ENCODE measurements around the gene YDJC.

DNA sequence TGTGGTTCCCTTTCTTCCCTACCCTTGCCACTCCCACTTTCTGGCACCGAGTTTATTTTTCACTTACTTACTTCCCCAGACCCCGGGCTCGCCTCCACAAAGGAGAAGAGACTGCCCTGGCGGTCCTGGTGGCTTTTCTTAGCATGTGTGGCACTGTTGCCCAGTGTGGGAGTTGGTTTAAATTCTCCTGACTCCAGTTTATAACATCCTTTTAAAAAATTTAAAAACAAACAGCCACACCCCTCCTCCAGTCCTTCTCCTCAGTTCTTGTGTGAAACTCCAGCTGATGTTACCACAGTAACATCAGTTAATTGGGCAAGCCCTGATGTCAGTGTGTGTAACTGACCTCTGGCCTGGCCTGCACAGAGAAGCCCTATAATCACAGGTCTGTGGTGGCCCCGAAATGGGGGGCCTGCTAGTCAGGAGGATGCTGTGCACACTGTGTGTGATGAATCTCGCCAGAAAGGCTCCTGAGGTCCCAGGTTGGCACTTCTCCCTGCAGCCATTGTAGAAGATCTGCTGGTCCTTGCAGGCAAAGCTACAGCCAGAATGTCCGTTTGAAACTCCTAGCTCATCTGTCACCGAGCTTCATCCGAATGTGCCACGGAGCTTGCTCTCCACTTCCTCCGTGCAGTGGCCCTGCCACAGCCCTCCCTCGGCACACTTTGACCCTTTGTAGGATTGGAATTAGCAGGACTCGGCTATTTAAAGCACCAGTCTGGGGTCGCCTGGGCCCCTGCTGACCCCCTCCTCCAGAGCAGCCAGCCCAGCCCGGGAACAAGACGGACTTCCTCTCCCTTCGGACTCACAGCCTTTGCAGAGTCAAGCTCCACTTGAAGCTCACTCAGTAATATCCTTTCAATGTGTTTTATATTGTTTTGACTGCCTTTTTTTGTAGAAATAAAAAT is 7.6 kb downstream of the YDJC start:
- TF ChIP-seq, protein P1, sequence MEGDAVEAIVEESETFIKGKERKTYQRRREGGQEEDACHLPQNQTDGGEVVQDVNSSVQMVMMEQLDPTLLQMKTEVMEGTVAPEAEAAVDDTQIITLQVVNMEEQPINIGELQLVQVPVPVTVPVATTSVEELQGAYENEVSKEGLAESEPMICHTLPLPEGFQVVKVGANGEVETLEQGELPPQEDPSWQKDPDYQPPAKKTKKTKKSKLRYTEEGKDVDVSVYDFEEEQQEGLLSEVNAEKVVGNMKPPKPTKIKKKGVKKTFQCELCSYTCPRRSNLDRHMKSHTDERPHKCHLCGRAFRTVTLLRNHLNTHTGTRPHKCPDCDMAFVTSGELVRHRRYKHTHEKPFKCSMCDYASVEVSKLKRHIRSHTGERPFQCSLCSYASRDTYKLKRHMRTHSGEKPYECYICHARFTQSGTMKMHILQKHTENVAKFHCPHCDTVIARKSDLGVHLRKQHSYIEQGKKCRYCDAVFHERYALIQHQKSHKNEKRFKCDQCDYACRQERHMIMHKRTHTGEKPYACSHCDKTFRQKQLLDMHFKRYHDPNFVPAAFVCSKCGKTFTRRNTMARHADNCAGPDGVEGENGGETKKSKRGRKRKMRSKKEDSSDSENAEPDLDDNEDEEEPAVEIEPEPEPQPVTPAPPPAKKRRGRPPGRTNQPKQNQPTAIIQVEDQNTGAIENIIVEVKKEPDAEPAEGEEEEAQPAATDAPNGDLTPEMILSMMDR (IDR thresholded peaks at IDR 0.05), result no peak
- TF ChIP-seq POLR2A (IDR thresholded peaks at IDR 0.05), result no peak

Data from thyroid gland (tissue), 4 donors.